CD4-positive, alpha-beta T cell (primary cell): ENCODE data around the gene CXCL6. TPM values are rescaled to one million over a fixed set of nuclear protein-coding genes. Genes with fewer than 3 reads are reported as not detected.

Experiments
- ATAC-seq: fragments of 200-7000 bp; cut with Tn5 transposase; one replicate; pipeline ENCODE4 v1.10.0; 2022; ENCODE audit warnings: mild to moderate bottlenecking; ENCODE audit not compliant: poor library complexity
- CTCF ChIA-PET: fragments of 350-600 bp; sonication (Branson Sonifier 250); formaldehyde crosslinking; loops from one replicate; lab custom pipeline; 2021; ENCODE audit warnings: antibody characterized with exemption, inconsistent platforms; lab: Charles Lee
- POLR2A ChIA-PET: fragments of 350-600 bp; sonication (Branson Sonifier 250); formaldehyde crosslinking; loops from one replicate; lab custom pipeline; 2021; ENCODE audit warnings: antibody characterized with exemption, inconsistent platforms; lab: Charles Lee
- DNase-seq, 14 experiments: peaks; one replicate each; pipeline ENCODE4 v3.0.0-alpha.2; 2013 to 2020; ENCODE audit warnings: mixed read lengths in 2 of 14
- H3K27ac ChIP-seq, 2 donors: one replicate each; pipeline versions ENCODE4 v1.5.1 to v1.7.0; 2013; ENCODE audit warnings: low read length in 2 of 2, low read depth in 1 of 2, mild to moderate bottlenecking in 1 of 2
- H3K27me3 ChIP-seq, 2 experiments: 1 replicate in 1 of 2; 2 replicates in 1 of 2; pipeline versions ENCODE4 v1.6.1 to v1.7.0; 2013; ENCODE audit warnings: low read length in 2 of 2, control low read depth in 1 of 2, mild to moderate bottlenecking in 1 of 2, moderate library complexity in 1 of 2; ENCODE audit not compliant: insufficient read depth in 2 of 2, control insufficient read depth in 1 of 2
- H3K36me3 ChIP-seq: one replicate; pipeline ENCODE4 v1.6.1; 2013; ENCODE audit warnings: low read length, control low read depth; ENCODE audit not compliant: insufficient read depth
- H3K4me1 ChIP-seq: one replicate; pipeline ENCODE4 v1.6.1; 2013; ENCODE audit warnings: low read length, control low read depth; ENCODE audit not compliant: insufficient read depth
- H3K4me3 ChIP-seq: one replicate; pipeline ENCODE4 v1.5.1; 2013; ENCODE audit warnings: mild to moderate bottlenecking, low read length, moderate library complexity
- H3K9me3 ChIP-seq, 2 experiments: 1 replicate in 1 of 2; 2 replicates in 1 of 2; pipeline versions ENCODE4 v1.6.1 to v1.7.0; 2013; ENCODE audit warnings: low read length in 2 of 2, mild to moderate bottlenecking in 2 of 2, control low read depth in 1 of 2, moderate library complexity in 1 of 2; ENCODE audit not compliant: control insufficient read depth in 1 of 2, insufficient read depth in 1 of 2
- H3K27ac Mint-ChIP-seq: one replicate; pipeline ENCODE4 v1.8.0; 2020; ENCODE audit warnings: mixed read lengths
- H3K27me3 Mint-ChIP-seq: one replicate; pipeline ENCODE4 v1.8.0; 2021; ENCODE audit warnings: mixed read lengths
- H3K36me3 Mint-ChIP-seq: one replicate; pipeline ENCODE4 v1.8.0; 2021; ENCODE audit warnings: low read depth, mixed read lengths
- H3K4me1 Mint-ChIP-seq: one replicate; pipeline ENCODE4 v1.8.0; 2021; ENCODE audit warnings: low read depth, mixed read lengths
- H3K4me3 Mint-ChIP-seq: one replicate; pipeline ENCODE4 v1.8.0; 2020; ENCODE audit warnings: mild to moderate bottlenecking, mixed read lengths
- H3K9me3 Mint-ChIP-seq: one replicate; pipeline ENCODE4 v1.8.0; 2020; ENCODE audit warnings: mixed read lengths
- intact Hi-C, 2 experiments: fragments of 100-400 bp; cut with DNase I in 1 of 2; cut with micrococcal nuclease in 1 of 2; formaldehyde crosslinking; loops; one replicate each; pipeline versions ENCODE4 v1.15.1 to v1.9.0; 2023 to 2025; cut with DNase I, micrococcal nuclease
- total RNA-seq, 174 experiments: library from RNA in 2 of 174; stranded (reverse) in 2 of 174; gene quantifications; one replicate each; pipeline ENCODE4 v1.2.3 and lab custom pipeline; 2021 to 2026
- TF ChIP-seq, protein P1 (sequence below): fragments of 200-600 bp; IDR thresholded peaks from one replicate; pipeline ENCODE4 v1.8.0; 2022; ENCODE audit warnings: antibody characterized with exemption, mild to moderate bottlenecking

CXCL6 gene
- total RNA-seq, 2 experiments from 2014 or later, result not detected

DNA sequence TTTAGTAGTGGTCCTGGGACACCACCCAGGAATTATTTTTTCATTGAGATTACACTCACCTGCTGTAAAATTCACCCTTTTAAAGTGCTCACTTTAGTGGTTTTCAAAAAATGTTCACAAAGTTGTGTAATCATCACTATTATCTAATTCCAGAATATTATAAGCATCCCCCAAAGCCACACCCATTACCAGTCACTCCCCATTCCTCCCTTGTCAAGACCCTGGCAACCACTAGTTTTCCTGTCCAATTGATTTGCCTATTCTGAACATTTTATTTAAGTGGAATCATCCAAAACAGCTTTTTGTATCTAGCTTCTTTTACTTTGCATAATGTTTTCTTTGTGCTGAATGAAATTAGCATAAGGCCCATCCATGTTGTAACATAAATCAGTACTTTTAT lies 12.7 kb upstream of the CXCL6 start:
- Histone ChIP-seq H3K4me3 (no peak overlapping the region), H3K4me1 (no peaks in the 10 kb centered on the region), H3K27ac (no peak overlapping the region), H3K36me3 (no peaks in the 10 kb centered on the region), H3K9me3 (no peaks in the 10 kb centered on the region), H3K27me3 (no peaks in the 10 kb centered on the region)
- Mint-ChIP-seq H3K27ac (no peak overlapping the region), H3K27me3 (no peaks in the 10 kb centered on the region), H3K4me3 (no peak overlapping the region), H3K9me3 (peaks cover 6% of the 10 kb centered on the region), H3K4me1 (no peaks in the 10 kb centered on the region), H3K36me3 (no peaks in the 10 kb centered on the region)
- DNase-seq (no peak), ATAC-seq (no peak)
- CTCF ChIA-PET, result no interaction called here
- intact Hi-C loops, result no loop called here
- POLR2A ChIA-PET, result no interaction called here
- TF ChIP-seq, protein P1, sequence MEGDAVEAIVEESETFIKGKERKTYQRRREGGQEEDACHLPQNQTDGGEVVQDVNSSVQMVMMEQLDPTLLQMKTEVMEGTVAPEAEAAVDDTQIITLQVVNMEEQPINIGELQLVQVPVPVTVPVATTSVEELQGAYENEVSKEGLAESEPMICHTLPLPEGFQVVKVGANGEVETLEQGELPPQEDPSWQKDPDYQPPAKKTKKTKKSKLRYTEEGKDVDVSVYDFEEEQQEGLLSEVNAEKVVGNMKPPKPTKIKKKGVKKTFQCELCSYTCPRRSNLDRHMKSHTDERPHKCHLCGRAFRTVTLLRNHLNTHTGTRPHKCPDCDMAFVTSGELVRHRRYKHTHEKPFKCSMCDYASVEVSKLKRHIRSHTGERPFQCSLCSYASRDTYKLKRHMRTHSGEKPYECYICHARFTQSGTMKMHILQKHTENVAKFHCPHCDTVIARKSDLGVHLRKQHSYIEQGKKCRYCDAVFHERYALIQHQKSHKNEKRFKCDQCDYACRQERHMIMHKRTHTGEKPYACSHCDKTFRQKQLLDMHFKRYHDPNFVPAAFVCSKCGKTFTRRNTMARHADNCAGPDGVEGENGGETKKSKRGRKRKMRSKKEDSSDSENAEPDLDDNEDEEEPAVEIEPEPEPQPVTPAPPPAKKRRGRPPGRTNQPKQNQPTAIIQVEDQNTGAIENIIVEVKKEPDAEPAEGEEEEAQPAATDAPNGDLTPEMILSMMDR, result no peak

DNA sequence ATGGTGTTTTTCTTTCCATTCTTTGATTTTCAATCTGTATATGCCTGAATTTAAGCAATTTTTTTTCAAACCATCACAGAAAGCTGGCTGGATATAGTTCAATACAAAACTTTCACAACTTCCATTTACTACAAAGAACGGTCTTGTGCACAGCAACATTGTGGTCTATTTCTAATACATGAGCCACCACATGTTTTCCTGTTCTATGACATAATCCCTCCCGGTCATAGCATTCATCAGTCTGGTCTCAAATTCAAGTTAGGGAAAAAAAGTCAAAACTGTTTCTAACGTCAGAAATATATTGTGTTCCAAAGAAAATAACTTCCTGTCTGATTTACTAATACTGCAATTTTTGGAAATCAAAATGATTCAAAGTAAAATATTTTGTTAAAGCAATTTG lies 7.5 kb upstream of the CXCL6 start:
- Mint-ChIP-seq H3K9me3 (peaks cover 10% of the 10 kb centered on the region), H3K4me1 (no peaks in the 10 kb centered on the region), H3K4me3 (no peak overlapping the region), H3K27ac (no peak overlapping the region), H3K27me3 (no peaks in the 10 kb centered on the region), H3K36me3 (no peaks in the 10 kb centered on the region)
- Histone ChIP-seq H3K9me3 (no peaks in the 10 kb centered on the region), H3K36me3 (no peaks in the 10 kb centered on the region), H3K4me3 (no peak overlapping the region), H3K4me1 (no peaks in the 10 kb centered on the region), H3K27ac (no peak overlapping the region), H3K27me3 (no peaks in the 10 kb centered on the region)
- DNase-seq (peak in 1 of 14 experiments; percentile 9), ATAC-seq (no peak)
- TF ChIP-seq, protein P1, result no peak
- ChIA-PET POLR2A (no interaction called here), CTCF (no interaction called here)
- intact Hi-C loops, result no loop called here

DNA sequence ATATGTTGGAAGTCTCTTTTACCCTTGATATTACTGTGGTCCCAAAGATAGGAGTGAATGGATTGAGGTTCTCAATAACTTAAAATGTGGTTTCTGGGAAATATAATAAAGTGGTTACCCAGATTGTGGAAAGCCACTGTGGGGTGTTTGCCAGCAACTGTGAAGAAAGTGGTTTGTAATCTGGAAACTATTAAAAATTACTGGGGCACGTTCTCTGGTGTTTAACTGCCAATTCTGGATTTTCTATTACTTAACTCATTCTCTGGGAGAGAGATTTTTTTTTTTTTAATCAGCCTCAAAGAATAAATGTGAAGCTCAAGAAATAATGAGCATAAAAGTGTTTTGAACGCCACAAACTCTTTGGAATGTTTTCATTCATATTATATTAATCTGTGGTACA lies 4.9 kb upstream of the CXCL6 start:
- Histone ChIP-seq H3K27ac (no peak overlapping the region), H3K9me3 (peaks cover 0 to 5% of the 10 kb centered on the region in 2 experiments), H3K4me3 (no peak overlapping the region), H3K27me3 (no peaks in the 10 kb centered on the region), H3K4me1 (no peaks in the 10 kb centered on the region), H3K36me3 (no peaks in the 10 kb centered on the region)
- no peaks in the 10 kb centered on the region for H3K27me3 Mint-ChIP-seq
- H3K4me3 Mint-ChIP-seq, result no peak overlapping the region
- H3K36me3 Mint-ChIP-seq, result no peaks in the 10 kb centered on the region
- no peak overlapping the region for H3K27ac Mint-ChIP-seq
- ATAC-seq (no peak), DNase-seq (no peak)
- CTCF ChIA-PET, result no interaction called here
- no peaks in the 10 kb centered on the region for H3K4me1 Mint-ChIP-seq
- H3K9me3 Mint-ChIP-seq, result peaks cover 10% of the 10 kb centered on the region
- POLR2A ChIA-PET, result no interaction called here
- TF ChIP-seq, protein P1, result no peak
- intact Hi-C loops, result no loop called here
